Measurements from ENCODE around the gene CCDC102B.
"Not testable (repeated sequence)": the region's sequence is repeated elsewhere in the genome, so short reads cannot be mapped to it uniquely, and the experiment has no call there.

Gene CCDC102B

GRCh38 chr18:68797871-68798270 is at the start of gene CCDC102B:
Gene CCDC102B, plus strand, starts transcription at chr18:68798080. Its CDS starts 38,684 bp downstream, at chr18:68836764.
- no peak for DNase-seq (ENCODE audit: low spot score)

GRCh38 chr18:68757126-68757525 is 40.8 kb upstream of the CCDC102B start:
- DNase-seq (ENCODE audit: low spot score) = no peak

GRCh38 chr18:68759308-68759707 is 38.6 kb upstream of the CCDC102B start:
- DNase-seq (ENCODE audit: low spot score) = no peak

- DNase-seq (ENCODE audit: low spot score) = no peak
These were observed 34.8 kb upstream of the CCDC102B start for GRCh38 chr18:68763083-68763482.

- no peak for DNase-seq (ENCODE audit: low spot score)
These were observed 33.9 kb upstream of the CCDC102B start for GRCh38 chr18:68764016-68764415.

- no peak for DNase-seq (ENCODE audit: low spot score)
These were observed 31.4 kb upstream of the CCDC102B start for GRCh38 chr18:68766433-68766832.

- no peak for DNase-seq (ENCODE audit: low spot score)
These were observed 28.4 kb upstream of the CCDC102B start for GRCh38 chr18:68769461-68769860.

GRCh38 chr18:68772268-68772667 is 25.6 kb upstream of the CCDC102B start:
- no peak for DNase-seq (ENCODE audit: low spot score)

- no peak for DNase-seq (ENCODE audit: low spot score)
These were observed 19.5 kb upstream of the CCDC102B start for GRCh38 chr18:68778280-68778886.

- DNase-seq (ENCODE audit: low spot score) = no peak
These were observed 18.7 kb upstream of the CCDC102B start for GRCh38 chr18:68779169-68779568.

- no peak for DNase-seq (ENCODE audit: low spot score)
These were observed 16.9 kb upstream of the CCDC102B start for GRCh38 chr18:68780802-68781635.

- DNase-seq (ENCODE audit: low spot score) = no peak
These were observed 14.4 kb upstream of the CCDC102B start for GRCh38 chr18:68783506-68783905.

- no peak for DNase-seq (ENCODE audit: low spot score)
These were observed 13.8 kb upstream of the CCDC102B start for GRCh38 chr18:68784071-68784470.

GRCh38 chr18:68790290-68790689 is 7.6 kb upstream of the CCDC102B start:
- DNase-seq (ENCODE audit: low spot score) = not testable (repeated sequence)

- no peak for DNase-seq (ENCODE audit: low spot score)
These were observed 6.1 kb upstream of the CCDC102B start for GRCh38 chr18:68791801-68792200.

GRCh38 chr18:68793951-68794350 is 3.9 kb upstream of the CCDC102B start:
- no peak for DNase-seq (ENCODE audit: low spot score)

- no peak for DNase-seq (ENCODE audit: low spot score)
These were observed 767 bp upstream of the CCDC102B start for GRCh38 chr18:68796936-68797690.

- no peak for DNase-seq (ENCODE audit: low spot score)
These were observed 2.2 kb downstream of the CCDC102B start for GRCh38 chr18:68800075-68800474.

- no peak for DNase-seq (ENCODE audit: low spot score)
These were observed 5.5 kb downstream of the CCDC102B start for GRCh38 chr18:68803356-68803755.

- no peak for DNase-seq (ENCODE audit: low spot score)
These were observed 19.7 kb downstream of the CCDC102B start for GRCh38 chr18:68817584-68817983.

GRCh38 chr18:68818584-68818983 is 20.7 kb downstream of the CCDC102B start:
- DNase-seq (ENCODE audit: low spot score) = no peak

- no peak for DNase-seq (ENCODE audit: low spot score)
These were observed 25.0 kb downstream of the CCDC102B start for GRCh38 chr18:68822926-68823325.

GRCh38 chr18:68826121-68826520 is 28.2 kb downstream of the CCDC102B start:
- DNase-seq (ENCODE audit: low spot score) = no peak
